HS-27A (cell line): ENCODE data around the gene PLXNB1.

ENCODE experiments used
- DNase-seq: peaks from one replicate; pipeline ENCODE4 v3.0.0-alpha.2; 2012; ENCODE audit warnings: low read depth, missing footprints

PLXNB1 gene

DNA sequence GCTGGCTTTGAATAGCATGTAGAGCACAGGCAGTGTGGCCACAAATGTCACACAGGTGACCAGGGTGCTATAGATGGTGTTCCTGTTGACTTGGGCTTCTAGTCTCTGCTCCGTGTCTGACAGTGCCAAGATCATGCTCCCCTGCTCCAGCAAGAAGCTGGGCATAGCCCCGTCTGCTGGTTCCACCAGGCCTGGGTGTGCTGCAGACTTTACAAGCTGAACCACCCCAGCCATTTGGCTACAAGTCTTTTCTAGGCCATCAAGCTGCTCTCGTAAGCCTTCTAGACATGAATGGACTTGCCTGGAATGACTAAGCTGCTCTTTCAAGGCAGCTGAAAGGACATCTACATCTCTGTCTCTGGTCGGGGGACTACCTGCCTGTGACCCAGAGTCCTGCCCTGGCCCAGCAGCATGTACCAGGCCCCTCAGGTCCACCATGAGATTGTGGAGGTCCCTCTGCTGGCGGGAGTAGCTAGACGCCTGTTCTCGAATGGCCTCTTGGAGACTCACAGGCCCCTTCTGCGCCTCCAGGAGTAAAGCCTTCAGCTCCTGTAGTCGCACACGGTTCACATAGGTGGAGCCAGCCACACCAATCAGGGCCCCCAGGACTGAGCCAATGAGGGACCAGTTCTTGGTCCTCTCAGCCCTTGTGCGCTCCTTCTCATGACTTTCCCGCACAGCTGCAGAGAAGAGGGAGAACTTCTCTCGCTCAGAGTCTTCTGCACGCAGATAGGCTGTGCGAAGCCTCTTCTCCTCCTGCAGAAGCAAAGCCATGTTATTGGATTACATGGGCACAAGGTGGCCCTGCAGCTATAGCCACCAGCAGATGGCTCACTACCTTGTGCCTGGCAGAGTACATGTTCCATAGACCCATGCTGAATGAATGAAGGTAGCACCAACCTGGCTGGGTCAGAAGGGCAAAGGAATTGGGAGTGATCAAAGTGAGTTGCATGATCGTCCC lies 2.8 kb upstream of the PLXNB1 start:
- no peak for DNase-seq

DNA sequence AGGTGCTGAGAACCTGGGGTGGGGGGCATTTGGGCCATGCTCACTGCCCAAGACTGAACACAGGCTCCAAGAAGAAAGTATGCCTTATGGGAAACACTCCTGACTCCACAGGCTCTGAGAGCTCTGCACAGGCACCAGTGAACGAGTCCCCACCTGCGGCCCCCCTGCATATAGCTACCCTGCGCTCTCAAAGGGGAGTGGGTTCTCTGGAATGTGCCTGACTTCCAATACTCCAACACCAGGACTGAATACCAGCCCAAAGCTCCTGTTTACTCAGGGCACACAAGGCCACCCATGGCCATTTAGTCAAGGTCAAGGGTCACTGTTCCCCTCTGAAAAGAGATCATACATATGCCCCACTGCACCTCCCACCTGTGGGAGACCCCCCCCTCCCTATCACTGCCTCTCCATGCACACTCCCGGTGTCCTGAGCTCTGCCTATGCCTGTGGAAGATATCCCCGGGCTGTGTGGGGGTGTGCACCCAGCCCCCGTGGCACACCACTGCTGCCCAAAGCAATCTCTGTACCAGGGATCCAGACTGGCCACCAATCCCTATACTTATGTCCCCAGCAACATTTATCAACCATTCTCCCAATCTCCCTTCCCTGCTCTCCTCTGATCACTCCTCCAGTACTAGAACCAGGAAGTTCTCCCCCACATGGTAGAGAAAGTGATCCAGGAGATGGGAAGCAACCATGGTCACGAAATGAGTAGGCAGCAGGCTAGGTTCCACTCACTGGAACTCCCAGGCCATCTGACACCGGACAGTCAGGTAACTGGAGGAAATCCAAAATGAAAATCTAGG lies 1.5 kb upstream of the PLXNB1 start:
- DNase-seq, result no peak

DNA sequence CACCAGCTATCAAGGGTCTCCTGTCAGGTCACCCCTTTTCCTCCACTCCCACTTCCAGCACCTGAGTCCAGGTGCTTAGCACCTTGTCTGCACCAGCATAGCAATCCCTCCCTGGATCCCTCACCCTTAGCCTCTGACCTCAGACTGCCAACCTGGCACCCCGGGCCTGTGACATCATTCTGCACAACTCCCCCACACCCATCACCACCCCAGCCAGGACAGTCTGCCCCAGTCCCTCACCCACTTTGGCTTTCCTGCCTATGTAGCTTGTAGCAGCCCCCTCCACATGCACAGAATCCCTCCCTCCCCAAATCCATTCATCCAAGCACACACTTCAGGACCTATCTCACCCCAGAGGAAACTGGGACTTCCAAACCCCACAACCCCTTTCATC lies 819 bp upstream of the PLXNB1 start:
- DNase-seq, result no peak

DNA sequence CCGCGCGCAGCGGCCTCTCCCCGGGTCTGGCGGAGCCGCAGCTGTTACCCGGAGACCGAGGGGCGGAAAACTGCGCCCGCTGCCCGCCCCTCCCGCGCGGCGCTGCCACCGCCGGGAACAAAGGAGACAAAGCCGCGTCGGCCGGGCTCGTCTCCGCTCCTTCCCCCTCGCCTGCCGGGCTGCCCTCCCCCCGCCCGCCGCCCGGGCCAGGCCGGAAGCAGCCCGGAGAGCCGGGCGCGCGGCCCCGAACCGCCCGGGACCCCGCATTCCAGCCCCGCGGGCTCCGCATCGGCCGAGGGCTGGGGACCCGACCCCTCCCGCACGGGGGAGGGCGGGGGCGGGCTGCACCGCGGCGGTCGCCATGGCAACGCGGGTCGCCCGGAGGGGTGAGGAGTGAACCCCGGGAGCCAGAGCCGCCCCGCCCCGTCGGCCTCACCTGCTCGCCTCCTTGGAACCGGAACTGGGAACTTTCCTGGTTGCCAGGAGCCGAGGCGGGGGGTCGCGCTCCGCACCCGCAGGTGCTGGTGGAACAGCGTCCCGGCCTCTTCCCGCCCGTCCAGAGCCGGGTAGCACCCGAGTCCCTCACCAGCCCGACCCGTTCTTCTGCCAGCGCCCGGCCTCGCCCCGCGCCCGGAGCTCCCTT lies 448 bp downstream of the PLXNB1 start:
- no peak for DNase-seq

DNA sequence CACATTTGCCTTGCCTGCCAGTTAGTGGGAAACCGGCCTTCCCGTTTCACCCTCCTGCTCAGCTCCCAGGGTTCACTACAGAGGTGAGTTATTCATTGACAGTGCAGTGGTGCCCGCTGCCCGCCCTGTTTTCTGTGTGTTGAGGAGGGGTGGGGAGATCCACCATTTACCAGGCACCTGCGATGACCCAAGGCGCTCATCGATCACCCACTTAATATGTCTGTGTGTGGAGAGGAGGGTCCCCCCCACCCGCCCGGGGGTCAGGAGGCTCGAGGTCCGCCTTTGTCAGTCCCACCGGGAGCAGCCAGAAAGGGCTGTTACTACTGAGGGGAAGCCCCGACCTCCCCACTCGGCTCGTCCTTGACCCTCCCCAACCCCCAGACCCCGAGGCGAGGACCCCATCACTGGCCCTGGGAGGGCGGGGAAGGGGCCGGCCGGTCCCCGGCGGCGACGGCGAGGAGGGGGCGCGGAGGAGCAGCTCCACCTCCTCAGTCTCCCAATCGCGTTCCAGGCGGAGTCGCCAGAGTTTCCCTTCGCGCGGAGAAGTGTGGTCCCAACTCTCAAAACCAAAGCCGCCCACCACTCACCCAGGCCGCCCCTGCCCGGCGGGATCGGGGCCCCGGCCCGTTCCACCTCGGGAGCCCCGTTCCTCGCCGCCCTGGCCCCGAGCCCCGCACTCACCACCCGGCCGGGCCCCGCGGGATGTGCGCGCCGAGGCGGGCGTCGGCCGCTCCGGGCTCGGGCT lies 1.1 kb downstream of the PLXNB1 start:
- DNase-seq, result no peak

DNA sequence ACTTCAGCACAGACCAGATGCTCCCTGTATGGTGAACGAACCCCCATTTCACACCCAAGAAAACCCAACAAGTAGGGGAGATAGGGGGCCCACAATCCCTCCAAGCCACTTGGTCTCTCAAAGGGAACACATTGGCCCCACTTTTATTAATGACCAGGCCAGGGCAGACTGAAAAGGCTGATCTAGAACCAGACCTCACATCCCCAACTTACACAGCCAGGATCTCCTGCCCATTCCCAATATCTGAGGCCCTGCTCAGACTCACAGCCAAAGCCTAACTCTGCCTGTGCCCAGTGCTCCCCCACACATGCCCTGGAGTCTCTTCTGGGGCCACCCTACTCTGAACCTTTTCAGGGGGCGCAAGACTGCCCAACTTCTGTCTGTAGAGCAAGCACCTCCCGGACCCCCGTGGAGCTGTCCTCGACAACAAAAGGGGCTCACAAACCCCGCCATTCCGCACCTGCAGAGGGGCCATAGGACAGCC lies 1.8 kb downstream of the PLXNB1 start:
- DNase-seq, result no peak

DNA sequence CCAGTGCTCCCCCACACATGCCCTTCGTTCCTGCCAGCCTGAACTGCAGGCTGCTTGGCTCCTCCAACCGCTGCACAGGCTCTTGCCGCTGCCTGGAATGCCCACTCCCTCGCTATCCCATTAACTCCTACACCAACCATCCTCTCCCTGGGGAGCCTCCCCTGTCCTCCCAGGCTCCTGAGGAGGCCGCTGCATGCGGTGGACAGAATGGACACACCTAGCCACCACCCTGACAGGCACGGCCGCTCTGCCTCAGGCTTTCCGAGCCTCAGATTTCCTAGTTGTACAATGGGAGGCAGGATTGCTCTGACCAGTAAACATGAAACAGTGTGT lies 2.3 kb downstream of the PLXNB1 start:
- DNase-seq, result no peak

DNA sequence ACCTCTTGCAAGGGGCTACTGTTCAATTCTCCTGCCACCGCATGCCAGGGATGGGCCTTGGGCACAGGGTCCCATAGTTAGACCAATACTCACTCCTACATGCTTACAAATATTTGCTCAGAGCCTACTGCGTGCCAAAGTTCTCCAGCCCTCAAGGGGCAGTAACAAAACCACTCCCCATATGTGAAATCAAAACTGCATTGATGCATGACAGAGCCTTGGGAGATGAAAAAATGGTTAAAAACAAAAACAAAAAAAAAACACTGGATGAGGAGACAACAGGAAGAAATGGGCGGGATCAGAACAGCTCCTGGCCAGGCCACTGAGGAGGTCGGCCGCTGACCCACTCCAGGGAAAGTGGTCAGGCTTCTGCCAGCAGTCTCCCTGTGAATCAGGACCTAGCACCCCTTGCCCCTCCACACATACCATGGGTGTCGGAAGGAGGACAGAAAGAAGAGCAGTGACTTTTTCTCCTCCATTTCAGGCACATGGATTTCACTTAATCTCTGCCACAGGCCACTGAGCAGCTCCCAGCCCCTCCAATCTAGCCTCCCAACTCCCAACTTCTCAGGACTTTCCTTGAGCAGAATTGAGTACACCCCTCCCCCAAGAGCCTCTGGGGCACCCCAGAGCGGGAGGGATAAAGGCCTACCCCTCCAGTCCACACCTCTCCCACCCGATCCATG lies 2.8 kb downstream of the PLXNB1 start:
- no peak for DNase-seq

DNA sequence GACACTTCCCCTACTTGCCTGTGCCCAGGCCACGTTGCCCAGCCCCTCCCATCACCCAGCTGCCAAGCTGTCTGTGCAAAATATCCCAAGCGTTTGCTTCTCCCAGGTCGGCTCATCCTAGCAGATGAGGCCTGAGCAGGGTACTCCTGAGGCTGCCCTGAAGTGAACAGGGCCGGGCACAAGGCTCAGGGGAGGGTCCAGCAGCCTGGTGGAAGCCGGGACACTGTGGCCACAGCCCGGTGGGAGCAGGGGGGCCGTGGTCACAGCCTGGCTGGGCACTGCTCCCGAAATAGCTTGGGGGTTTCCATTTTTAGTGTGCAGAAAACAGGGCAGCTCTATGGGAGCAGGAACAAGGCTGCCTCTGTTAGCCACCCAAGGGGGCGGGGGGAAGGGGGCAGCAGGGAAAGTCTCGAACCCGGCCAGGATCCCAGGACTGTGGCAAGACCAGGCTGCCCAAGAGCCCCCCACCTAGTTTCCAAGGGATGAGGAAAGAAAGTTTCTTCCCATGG lies 3.4 kb downstream of the PLXNB1 start:
- no peak for DNase-seq

DNA sequence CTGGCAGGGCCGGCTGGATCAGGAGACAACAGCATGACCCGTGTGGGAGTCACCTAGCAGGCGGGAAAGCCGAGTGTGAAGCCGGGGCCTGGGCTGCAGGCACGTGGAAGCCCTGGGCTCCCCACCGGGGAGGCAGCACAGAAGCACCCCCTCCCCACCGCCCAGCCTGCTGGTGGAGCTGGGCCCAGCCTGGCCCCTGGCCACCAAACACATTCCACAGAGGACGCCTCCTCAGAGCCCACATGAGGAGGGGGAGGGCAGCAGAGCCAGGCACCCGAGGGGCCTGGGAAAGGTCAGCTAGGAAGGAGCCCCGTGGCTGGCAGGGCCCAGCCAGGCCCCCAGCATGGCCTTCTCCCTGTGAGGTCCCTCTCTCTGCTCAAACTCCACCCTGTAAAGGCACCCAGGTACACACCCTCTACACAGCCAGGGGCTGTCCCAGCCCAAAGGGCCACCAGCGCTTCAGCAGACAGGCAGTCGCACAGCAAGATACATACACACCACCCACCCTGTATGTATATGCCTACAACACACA lies 4.5 kb downstream of the PLXNB1 start:
- DNase-seq, result no peak

DNA sequence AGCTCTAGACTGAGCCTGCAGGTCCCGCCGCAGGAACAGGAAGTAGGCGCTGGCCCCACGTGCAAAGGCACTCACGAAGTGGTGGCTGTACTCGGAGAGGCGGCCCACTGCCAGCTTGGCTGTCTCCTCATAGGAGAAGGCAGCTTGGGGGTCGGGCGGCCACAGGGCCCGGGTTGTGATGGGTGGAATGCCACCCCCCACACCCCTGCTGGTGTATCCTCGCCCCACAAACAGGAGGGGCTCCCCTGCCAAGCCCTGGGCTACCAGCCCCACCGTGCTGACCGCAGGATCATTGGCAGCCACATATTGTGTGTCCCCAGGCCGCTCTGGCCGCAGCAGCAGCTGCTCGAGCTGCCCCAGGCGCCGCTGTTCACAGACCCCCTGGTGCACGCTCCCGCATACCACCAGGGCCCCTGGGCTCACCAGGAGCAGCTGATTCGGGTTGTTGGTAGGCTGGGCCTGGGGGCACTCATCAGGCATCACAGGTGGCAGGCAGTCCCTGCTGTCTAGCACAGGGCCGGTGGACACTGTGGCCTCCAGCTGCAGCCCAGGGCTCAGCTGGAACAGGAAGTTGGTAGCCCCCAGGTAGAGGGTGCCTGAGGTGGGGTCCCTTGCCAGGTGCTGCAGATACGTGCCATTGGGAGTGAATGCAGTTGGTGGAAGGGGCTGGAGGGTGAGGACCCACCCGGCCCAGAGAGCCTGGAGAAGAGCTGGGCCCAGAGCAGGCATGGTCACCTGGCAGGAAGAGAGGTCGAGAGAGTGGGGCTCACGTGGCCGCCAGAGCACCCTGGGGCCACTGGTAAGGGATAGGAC lies 5.8 kb downstream of the PLXNB1 start:
- DNase-seq, result no peak

DNA sequence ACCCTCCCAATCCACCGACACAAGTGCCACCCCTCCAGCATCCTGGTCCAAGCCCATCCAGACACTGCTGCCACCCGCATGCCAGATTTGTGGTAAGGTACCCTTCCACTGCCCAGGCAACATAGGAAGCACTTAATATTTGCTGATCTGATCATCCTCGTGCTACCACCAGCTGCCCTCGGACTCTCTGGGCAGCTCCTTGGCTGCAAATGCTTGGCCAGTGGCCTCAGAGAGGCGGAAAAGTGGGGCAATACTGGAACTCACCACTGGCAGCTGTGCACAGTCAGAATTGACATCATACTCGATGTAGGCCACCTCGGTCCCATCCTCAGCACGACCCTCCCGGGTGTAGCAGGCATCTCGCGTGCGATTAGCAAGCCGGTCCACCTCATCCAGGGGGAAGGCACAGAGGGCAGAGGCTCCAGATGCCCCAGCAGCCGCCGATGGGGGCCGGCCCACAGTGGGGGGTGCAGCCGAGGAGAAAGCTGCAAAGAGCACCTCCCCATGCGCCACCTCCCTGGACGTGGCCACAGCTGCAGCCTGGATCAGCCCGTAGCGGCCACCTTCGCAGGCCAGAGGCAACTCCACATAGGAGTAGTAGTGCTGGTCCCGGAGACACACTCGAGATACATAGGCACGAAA lies 6.5 kb downstream of the PLXNB1 start:
- DNase-seq, result no peak

DNA sequence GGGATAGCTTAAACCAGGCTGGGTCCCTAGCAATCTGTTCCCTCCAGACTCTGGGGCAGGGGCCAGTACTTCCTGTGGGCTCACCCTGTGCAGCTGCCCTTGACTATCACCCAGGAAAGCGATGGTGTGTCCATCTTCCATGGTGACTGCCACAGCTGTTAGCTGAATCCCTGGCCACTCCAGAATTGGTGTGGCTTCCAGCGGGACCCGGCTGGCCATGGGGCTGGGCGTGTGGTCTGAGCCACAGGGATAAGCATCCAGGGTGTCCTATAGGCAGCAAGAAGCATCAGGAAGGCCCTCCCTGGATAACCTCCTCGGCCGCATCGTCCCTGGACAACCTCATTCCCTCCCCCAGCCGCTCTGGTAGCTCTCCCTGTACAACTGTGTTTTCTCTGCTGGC lies 7.2 kb downstream of the PLXNB1 start:
- DNase-seq, result no peak

DNA sequence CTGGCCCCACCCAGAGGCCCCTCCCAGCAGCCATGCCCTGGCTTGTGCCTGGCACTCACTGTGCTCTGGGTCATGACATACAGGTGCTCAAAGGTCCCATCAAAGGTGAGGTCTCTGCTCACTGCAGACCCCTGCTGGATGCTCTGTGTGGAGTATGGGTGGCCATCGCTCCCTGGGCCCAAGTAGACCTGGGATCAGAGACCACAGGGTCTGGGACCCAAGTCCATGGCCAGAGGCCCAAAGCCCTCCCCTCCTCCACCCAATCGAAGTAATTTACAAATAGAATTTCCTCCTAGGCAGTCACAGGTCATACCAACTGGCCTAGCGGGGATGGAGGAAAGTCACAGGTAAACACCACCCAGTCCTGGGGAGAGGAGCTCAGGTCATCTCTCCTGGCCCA lies 7.6 kb downstream of the PLXNB1 start:
- no peak for DNase-seq

DNA sequence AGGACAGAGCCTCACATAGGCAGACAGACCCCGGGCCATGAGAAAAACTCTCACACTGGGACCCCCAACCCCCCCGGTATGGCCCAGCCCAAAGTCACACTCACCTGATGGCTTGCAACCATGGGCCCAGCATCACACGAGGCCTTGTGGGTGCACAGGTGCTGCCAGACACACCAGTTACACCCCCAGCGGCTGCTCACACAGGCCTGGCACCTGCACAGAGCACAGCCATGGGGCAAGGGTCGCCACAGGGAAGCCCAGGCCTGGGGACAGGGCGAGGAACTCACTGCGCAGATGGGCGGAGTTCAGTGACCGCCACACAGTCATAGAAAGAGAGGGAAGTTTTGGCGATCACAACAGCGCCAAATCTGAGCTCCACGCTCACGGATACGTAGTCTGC lies 9.3 kb downstream of the PLXNB1 start:
- DNase-seq, result no peak

DNA sequence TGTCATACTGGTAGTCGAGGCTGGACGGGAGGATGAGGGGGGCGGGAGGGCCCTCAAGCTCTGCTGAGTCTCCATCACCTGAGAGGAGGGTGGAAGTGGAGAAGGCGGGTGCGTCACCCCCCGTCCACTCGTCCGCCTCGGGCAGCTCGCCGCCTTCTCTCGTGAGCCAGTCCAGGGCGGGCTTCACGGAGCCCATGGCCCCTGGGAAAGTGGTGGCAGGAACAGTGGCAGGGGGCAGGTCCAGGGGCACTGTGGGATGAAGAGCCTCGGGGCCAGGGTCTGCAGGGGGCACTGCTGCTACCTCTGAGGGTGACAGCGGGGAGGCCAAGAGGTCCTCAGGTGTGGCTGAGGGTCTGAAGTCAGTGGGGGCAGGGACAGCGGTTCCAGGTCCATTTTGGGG lies 10.3 kb downstream of the PLXNB1 start:
- DNase-seq, result no peak

DNA sequence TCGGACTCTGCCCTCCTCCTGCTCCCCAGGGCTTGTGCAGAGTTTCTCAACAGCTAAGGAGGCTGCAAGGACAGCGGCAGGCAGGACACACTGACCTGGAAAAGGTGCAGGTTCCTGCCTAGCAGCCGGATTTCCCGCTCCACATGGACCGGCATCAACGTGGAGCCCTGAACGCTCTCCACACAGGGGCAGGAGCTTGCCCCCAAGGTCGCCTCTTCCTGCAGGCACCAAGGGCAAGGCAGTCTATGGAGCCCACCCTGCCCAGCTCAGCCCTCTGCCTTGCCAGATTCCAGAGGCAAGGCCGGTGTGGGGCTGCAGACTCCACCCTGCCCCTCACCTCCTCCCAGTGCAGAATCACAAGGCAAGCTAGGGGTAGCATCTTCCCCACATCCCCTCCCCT lies 10.7 kb downstream of the PLXNB1 start:
- DNase-seq, result no peak

DNA sequence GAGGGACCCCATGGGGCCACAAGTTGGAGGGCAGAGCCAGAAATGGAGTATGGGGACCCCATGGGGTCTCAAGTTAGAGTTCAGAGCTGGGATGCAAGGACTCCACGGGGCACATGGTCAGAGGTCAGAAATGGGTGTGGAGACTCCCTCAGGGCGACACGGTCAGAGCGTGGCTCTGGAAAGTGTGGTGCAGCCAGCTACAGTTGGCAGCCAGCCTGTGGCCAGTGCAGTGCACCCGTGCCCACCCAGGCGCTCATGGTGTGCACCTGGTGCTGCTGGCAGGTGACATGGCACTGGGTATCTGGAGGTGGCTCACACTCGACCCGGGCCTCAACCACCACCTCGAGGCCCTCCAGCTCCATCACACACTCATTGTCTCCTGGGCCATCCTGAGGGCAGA lies 11.2 kb downstream of the PLXNB1 start:
- DNase-seq, result no peak

DNA sequence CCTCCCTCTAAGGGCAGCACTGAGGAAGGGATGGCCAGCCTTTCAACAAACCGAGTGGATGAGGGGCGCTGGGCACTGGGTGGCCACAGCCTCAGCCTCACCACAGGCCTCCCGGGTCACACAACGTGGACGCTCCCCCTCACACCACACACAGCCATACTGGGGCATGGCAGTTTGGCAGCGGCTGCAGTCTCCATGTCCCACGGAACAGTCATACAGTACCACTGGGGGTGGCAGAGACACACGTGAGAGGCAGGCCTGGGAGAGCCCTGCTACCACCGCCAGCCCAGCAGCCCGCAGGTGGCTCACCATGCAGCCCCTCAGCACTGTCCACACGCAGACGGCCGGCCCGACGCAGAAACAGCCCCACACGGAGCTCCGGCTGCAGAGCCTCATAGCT lies 11.7 kb downstream of the PLXNB1 start:
- no peak for DNase-seq
